GM23338 (cell line): ENCODE results near the gene ENTR1. TPM values are rescaled to one million over a fixed set of nuclear protein-coding genes. Genes with fewer than 3 reads are reported as not detected.

Source experiments
- ATAC-seq: fragments of 200-7000 bp; cut with Tn5 transposase; 3 replicates; pipeline ENCODE4 v1.9.1; 2020
- DNase-seq: peaks from one replicate; pipeline ENCODE4 v3.0.0-alpha.2; 2015; ENCODE audit warnings: low spot score
- H2AFZ ChIP-seq: fragments of 200-600 bp; sonication (generic); 2 replicates; pipeline ENCODE4 v1.8.0; 2016; ENCODE audit warnings: antibody characterized with exemption, mild to moderate bottlenecking, moderate library complexity
- H3F3A ChIP-seq: fragments of 200-600 bp; sonication (generic); replicated peaks from 2 replicates; pipeline ENCODE4 v1.8.0; 2017; ENCODE audit warnings: antibody characterized with exemption, mixed run types, low read depth
- H3K27ac ChIP-seq: fragments of 200-600 bp; sonication (generic); 2 replicates; pipeline ENCODE4 v1.6.1; 2016; ENCODE audit warnings: low read depth
- H3K27me3 ChIP-seq: fragments of 200-600 bp; sonication (generic); 2 replicates; pipeline ENCODE4 v1.8.0; 2016; ENCODE audit warnings: mild to moderate bottlenecking, mixed run types, moderate library complexity; ENCODE audit not compliant: insufficient read depth
- H3K36me3 ChIP-seq: fragments of 200-600 bp; sonication (generic); 2 replicates; pipeline ENCODE4 v1.8.0; 2016; ENCODE audit warnings: mild to moderate bottlenecking; ENCODE audit not compliant: insufficient read depth
- H3K4me1 ChIP-seq: fragments of 200-600 bp; sonication (generic); 2 replicates; pipeline ENCODE4 v1.8.0; 2016; ENCODE audit warnings: mild to moderate bottlenecking, moderate library complexity; ENCODE audit not compliant: insufficient read depth
- H3K4me2 ChIP-seq: fragments of 200-600 bp; sonication (generic); 2 replicates; pipeline ENCODE4 v1.7.1; 2017; ENCODE audit warnings: mixed run types
- H3K4me3 ChIP-seq: fragments of 200-600 bp; sonication (generic); 2 replicates; pipeline ENCODE4 v1.6.1; 2016; ENCODE audit warnings: mixed run types
- H3K79me2 ChIP-seq: fragments of 200-600 bp; sonication (generic); replicated peaks from 2 replicates; pipeline ENCODE4 v1.8.0; 2017; ENCODE audit warnings: mild to moderate bottlenecking; ENCODE audit not compliant: insufficient read depth
- H3K9me2 ChIP-seq: fragments of 200-600 bp; sonication (generic); 2 replicates; pipeline ENCODE4 v1.8.0; 2017; ENCODE audit not compliant: insufficient read depth
- H4K20me1 ChIP-seq: fragments of 200-600 bp; sonication (generic); replicated peaks from 2 replicates; pipeline ENCODE4 v1.8.0; 2017; ENCODE audit warnings: mild to moderate bottlenecking; ENCODE audit not compliant: insufficient read depth
- H3K27ac Mint-ChIP-seq: 2 replicates; pipeline ENCODE4 v1.8.0; 2020; ENCODE audit warnings: inconsistent platforms, mild to moderate bottlenecking, moderate library complexity, mixed read lengths
- H3K27me3 Mint-ChIP-seq: 3 replicates; pipeline ENCODE4 v1.8.0; 2022; ENCODE audit warnings: low read depth, mild to moderate bottlenecking, moderate library complexity, mixed read lengths, inconsistent platforms; ENCODE audit not compliant: insufficient read depth, poor library complexity
- H3K36me3 Mint-ChIP-seq: 3 replicates; pipeline ENCODE4 v1.8.0; 2021; ENCODE audit warnings: low read depth, mild to moderate bottlenecking, inconsistent platforms, moderate library complexity, mixed read lengths
- H3K4me1 Mint-ChIP-seq: 3 replicates; pipeline ENCODE4 v1.8.0; 2020; ENCODE audit warnings: mild to moderate bottlenecking, inconsistent platforms, mixed read lengths
- H3K4me3 Mint-ChIP-seq: 3 replicates; pipeline ENCODE4 v1.8.0; 2021; ENCODE audit warnings: moderate library complexity, mild to moderate bottlenecking, inconsistent platforms, mixed read lengths
- H3K9me3 Mint-ChIP-seq: 3 replicates; pipeline ENCODE4 v1.8.0; 2020; ENCODE audit warnings: moderate library complexity, mild to moderate bottlenecking, inconsistent platforms, mixed read lengths
- CREB1 ChIP-seq: fragments of 250-450 bp; sonication (Bioruptor Pico); IDR thresholded peaks from 2 replicates; pipeline ENCODE4 v1.5.0; 2020; ENCODE audit warnings: low read depth, mild to moderate bottlenecking, moderate library complexity
- EZH2 ChIP-seq: fragments of 200-600 bp; sonication (generic); IDR thresholded peaks from one replicate; pipeline ENCODE4 v1.8.0; 2017; ENCODE audit warnings: antibody characterized with exemption, mild to moderate bottlenecking, low read depth; ENCODE audit not compliant: unreplicated experiment
- EZH2phosphoT487 ChIP-seq: fragments of 200-600 bp; sonication (generic); IDR thresholded peaks from one replicate; pipeline ENCODE4 v1.8.1; 2018; ENCODE audit warnings: antibody characterized with exemption; ENCODE audit not compliant: unreplicated experiment
- JUNB ChIP-seq: IDR thresholded peaks from one replicate; pipeline ENCODE4 v1.6.1; 2016; ENCODE audit warnings: antibody characterized with exemption; ENCODE audit not compliant: unreplicated experiment
- NANOG ChIP-seq: IDR thresholded peaks from 2 replicates; pipeline ENCODE4 v1.6.1; 2016; ENCODE audit warnings: antibody characterized with exemption, borderline replicate concordance
- POLR2AphosphoS5 ChIP-seq: IDR thresholded peaks from 2 replicates; pipeline ENCODE4 v1.6.1; 2016; ENCODE audit warnings: antibody characterized with exemption, low read depth
- STAT1 ChIP-seq: IDR thresholded peaks from one replicate; pipeline ENCODE4 v1.6.1; 2016; ENCODE audit warnings: antibody characterized with exemption; ENCODE audit not compliant: unreplicated experiment
- ZNF114 ChIP-seq: fragments of 250-450 bp; sonication (Bioruptor Pico); IDR thresholded peaks from 2 replicates; pipeline ENCODE4 v1.5.0; 2020; ENCODE audit warnings: mild to moderate bottlenecking, moderate library complexity
- ZNF331 ChIP-seq: fragments of 250-450 bp; sonication (Bioruptor Pico); IDR thresholded peaks from 2 replicates; pipeline ENCODE4 v1.5.0; 2020; ENCODE audit warnings: low read depth, mild to moderate bottlenecking, moderate library complexity
- polyA plus RNA-seq: library from polyadenylated mRNA; unstranded; fragments of >200 nt; fragmentation: Nextera tagmentation; extraction: Ambion mirVana; gene quantifications from 2 replicates; pipeline ENCODE4 v1.2.1, GENCODE V29; 2016
- total RNA-seq: library from RNA; depleted of rRNA; stranded (reverse); fragments of >200 nt; shearing (Covaris generic); gene quantifications from 2 replicates; pipeline ENCODE4 v1.2.3, GENCODE V29; 2014
- TF ChIP-seq, protein P1 (sequence below): IDR thresholded peaks from one replicate; pipeline ENCODE4 v1.6.1; 2018; ENCODE audit warnings: antibody characterized with exemption; ENCODE audit not compliant: unreplicated experiment
- TF ChIP-seq, protein P2 (sequence below), 2 experiments: fragments of 200-600 bp in 1 of 2; sonication (generic) in 1 of 2; conservative IDR thresholded peaks; 2 replicates each; pipeline versions ENCODE4 v1.5.1 to v1.6.1; 2016 to 2017; ENCODE audit warnings: antibody characterized with exemption in 2 of 2, low read depth in 2 of 2, mild to moderate bottlenecking in 2 of 2, moderate library complexity in 1 of 2
- TF ChIP-seq, protein P3 (sequence below): IDR thresholded peaks from 2 replicates; pipeline ENCODE4 v1.6.1; 2016; ENCODE audit warnings: antibody characterized with exemption
- TF ChIP-seq, protein P4 (sequence below): fragments of 250-450 bp; sonication (Bioruptor Pico); IDR thresholded peaks from 2 replicates; pipeline ENCODE4 v1.5.0; 2020; ENCODE audit warnings: mild to moderate bottlenecking, moderate library complexity

The ENTR1 gene
- total and polyA plus RNA-seq, 2 experiments from 2014 or later: 25.6 to 91.9 TPM

DNA sequence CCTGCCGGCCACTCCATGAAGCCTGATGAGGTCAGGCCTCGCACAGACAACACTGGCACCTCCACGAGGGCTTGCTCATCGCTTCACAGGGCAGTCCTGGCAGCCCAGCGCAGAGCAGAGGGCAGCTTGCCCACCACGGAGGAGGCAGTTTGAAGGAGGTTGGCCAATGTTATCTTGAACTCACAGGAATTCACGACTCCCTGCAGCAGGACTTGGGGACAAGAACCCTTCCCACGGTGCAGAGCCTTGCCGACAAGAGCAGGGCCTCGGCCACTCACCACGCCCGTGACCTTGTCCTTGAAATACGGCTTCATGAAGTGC, 15.4 kb downstream of the ENTR1 start:
- H3K4me1 Mint-ChIP-seq: peaks cover 9% of the 10 kb centered on the region

More for the DNA sequence above, 15.4 kb downstream of the ENTR1 start:
- Histone ChIP-seq H3K4me2 (no peak overlapping the region), H3K4me3 (no peak overlapping the region), H4K20me1 (peaks cover 12% of the 10 kb centered on the region), H3F3A (peaks cover 4% of the 10 kb centered on the region; the same call in 1 of the 2 replicates), H3K27ac (no peak overlapping the region), H3K79me2 (peaks cover 32% of the 10 kb centered on the region), H2AFZ (no peak overlapping the region), H3K36me3 (peaks cover 17% of the 10 kb centered on the region), H3K27me3 (no peaks in the 10 kb centered on the region), H3K4me1 (peaks cover 3% of the 10 kb centered on the region; the same call in 1 of the 2 replicates), H3K9me2 (no peaks in the 10 kb centered on the region)
- TF ChIP-seq EZH2 (no peak), POLR2AphosphoS5 (no peak), STAT1 (no peak), ZNF114 (no peak), JUNB (no peak), NANOG (no peak), ZNF331 (CRISPR knock-in tag) (no peak), CREB1 (CRISPR knock-in tag) (no peak), EZH2phosphoT487 (no peak)
- TF ChIP-seq, protein P1, sequence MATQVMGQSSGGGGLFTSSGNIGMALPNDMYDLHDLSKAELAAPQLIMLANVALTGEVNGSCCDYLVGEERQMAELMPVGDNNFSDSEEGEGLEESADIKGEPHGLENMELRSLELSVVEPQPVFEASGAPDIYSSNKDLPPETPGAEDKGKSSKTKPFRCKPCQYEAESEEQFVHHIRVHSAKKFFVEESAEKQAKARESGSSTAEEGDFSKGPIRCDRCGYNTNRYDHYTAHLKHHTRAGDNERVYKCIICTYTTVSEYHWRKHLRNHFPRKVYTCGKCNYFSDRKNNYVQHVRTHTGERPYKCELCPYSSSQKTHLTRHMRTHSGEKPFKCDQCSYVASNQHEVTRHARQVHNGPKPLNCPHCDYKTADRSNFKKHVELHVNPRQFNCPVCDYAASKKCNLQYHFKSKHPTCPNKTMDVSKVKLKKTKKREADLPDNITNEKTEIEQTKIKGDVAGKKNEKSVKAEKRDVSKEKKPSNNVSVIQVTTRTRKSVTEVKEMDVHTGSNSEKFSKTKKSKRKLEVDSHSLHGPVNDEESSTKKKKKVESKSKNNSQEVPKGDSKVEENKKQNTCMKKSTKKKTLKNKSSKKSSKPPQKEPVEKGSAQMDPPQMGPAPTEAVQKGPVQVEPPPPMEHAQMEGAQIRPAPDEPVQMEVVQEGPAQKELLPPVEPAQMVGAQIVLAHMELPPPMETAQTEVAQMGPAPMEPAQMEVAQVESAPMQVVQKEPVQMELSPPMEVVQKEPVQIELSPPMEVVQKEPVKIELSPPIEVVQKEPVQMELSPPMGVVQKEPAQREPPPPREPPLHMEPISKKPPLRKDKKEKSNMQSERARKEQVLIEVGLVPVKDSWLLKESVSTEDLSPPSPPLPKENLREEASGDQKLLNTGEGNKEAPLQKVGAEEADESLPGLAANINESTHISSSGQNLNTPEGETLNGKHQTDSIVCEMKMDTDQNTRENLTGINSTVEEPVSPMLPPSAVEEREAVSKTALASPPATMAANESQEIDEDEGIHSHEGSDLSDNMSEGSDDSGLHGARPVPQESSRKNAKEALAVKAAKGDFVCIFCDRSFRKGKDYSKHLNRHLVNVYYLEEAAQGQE: no peak
- TF ChIP-seq, protein P2, sequence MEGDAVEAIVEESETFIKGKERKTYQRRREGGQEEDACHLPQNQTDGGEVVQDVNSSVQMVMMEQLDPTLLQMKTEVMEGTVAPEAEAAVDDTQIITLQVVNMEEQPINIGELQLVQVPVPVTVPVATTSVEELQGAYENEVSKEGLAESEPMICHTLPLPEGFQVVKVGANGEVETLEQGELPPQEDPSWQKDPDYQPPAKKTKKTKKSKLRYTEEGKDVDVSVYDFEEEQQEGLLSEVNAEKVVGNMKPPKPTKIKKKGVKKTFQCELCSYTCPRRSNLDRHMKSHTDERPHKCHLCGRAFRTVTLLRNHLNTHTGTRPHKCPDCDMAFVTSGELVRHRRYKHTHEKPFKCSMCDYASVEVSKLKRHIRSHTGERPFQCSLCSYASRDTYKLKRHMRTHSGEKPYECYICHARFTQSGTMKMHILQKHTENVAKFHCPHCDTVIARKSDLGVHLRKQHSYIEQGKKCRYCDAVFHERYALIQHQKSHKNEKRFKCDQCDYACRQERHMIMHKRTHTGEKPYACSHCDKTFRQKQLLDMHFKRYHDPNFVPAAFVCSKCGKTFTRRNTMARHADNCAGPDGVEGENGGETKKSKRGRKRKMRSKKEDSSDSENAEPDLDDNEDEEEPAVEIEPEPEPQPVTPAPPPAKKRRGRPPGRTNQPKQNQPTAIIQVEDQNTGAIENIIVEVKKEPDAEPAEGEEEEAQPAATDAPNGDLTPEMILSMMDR (conservative IDR thresholded peaks at IDR 0.05; ENCODE audit: low read depth in 2 of 2): no peak
- TF ChIP-seq, protein P3, sequence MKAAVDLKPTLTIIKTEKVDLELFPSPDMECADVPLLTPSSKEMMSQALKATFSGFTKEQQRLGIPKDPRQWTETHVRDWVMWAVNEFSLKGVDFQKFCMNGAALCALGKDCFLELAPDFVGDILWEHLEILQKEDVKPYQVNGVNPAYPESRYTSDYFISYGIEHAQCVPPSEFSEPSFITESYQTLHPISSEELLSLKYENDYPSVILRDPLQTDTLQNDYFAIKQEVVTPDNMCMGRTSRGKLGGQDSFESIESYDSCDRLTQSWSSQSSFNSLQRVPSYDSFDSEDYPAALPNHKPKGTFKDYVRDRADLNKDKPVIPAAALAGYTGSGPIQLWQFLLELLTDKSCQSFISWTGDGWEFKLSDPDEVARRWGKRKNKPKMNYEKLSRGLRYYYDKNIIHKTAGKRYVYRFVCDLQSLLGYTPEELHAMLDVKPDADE: no peak
- TF ChIP-seq, protein P4, sequence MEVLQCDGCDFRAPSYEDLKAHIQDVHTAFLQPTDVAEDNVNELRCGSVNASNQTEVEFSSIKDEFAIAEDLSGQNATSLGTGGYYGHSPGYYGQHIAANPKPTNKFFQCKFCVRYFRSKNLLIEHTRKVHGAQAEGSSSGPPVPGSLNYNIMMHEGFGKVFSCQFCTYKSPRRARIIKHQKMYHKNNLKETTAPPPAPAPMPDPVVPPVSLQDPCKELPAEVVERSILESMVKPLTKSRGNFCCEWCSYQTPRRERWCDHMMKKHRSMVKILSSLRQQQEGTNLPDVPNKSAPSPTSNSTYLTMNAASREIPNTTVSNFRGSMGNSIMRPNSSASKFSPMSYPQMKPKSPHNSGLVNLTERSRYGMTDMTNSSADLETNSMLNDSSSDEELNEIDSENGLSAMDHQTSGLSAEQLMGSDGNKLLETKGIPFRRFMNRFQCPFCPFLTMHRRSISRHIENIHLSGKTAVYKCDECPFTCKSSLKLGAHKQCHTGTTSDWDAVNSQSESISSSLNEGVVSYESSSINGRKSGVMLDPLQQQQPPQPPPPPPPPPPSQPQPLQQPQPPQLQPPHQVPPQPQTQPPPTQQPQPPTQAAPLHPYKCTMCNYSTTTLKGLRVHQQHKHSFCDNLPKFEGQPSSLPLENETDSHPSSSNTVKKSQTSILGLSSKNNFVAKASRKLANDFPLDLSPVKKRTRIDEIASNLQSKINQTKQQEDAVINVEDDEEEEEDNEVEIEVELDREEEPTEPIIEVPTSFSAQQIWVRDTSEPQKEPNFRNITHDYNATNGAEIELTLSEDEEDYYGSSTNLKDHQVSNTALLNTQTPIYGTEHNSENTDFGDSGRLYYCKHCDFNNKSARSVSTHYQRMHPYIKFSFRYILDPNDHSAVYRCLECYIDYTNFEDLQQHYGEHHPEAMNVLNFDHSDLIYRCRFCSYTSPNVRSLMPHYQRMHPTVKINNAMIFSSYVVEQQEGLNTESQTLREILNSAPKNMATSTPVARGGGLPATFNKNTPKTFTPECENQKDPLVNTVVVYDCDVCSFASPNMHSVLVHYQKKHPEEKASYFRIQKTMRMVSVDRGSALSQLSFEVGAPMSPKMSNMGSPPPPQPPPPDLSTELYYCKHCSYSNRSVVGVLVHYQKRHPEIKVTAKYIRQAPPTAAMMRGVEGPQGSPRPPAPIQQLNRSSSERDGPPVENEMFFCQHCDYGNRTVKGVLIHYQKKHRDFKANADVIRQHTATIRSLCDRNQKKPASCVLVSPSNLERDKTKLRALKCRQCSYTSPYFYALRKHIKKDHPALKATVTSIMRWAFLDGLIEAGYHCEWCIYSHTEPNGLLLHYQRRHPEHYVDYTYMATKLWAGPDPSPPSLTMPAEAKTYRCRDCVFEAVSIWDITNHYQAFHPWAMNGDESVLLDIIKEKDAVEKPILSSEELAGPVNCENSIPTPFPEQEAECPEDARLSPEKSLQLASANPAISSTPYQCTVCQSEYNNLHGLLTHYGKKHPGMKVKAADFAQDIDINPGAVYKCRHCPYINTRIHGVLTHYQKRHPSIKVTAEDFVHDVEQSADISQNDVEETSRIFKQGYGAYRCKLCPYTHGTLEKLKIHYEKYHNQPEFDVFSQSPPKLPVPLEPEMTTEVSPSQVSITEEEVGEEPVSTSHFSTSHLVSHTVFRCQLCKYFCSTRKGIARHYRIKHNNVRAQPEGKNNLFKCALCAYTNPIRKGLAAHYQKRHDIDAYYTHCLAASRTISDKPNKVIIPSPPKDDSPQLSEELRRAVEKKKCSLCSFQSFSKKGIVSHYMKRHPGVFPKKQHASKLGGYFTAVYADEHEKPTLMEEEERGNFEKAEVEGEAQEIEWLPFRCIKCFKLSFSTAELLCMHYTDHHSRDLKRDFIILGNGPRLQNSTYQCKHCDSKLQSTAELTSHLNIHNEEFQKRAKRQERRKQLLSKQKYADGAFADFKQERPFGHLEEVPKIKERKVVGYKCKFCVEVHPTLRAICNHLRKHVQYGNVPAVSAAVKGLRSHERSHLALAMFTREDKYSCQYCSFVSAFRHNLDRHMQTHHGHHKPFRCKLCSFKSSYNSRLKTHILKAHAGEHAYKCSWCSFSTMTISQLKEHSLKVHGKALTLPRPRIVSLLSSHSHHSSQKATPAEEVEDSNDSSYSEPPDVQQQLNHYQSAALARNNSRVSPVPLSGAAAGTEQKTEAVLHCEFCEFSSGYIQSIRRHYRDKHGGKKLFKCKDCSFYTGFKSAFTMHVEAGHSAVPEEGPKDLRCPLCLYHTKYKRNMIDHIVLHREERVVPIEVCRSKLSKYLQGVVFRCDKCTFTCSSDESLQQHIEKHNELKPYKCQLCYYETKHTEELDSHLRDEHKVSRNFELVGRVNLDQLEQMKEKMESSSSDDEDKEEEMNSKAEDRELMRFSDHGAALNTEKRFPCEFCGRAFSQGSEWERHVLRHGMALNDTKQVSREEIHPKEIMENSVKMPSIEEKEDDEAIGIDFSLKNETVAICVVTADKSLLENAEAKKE (CRISPR knock-in tag): no peak
- no peak for DNase-seq
- no peak overlapping the region; the same call in 1 of the 2 replicates for H3K27ac Mint-ChIP-seq
- H3K9me3 Mint-ChIP-seq: no peaks in the 10 kb centered on the region
- no peak for ATAC-seq
- peaks cover 12% of the 10 kb centered on the region for H3K27me3 Mint-ChIP-seq
- H3K36me3 Mint-ChIP-seq: peaks cover 66% of the 10 kb centered on the region
- no peak overlapping the region for H3K4me3 Mint-ChIP-seq
